ENCODE measurements around the gene ARSJ. TPM values are rescaled to one million over a fixed set of nuclear protein-coding genes. Genes with fewer than 3 reads are reported as not detected.

The ARSJ gene
- total and polyA plus RNA-seq, 2 of the 8 experiments (the other 6 are each of a cell fraction or from before 2014, with no cell fraction given), result 1.4 to 6.3 TPM

GRCh38 chr4:114005569-114006442 lies 26.4 kb upstream of the ARSJ start:
- FAIRE-seq, result no peak
- POLR2A ChIA-PET (ENCODE audit: partially characterized antibody), result interaction anchor here (0.6 to 1.2 kb wide), 2 partner anchors 9 to 36 kb away, joined by 3 read pairs; no protein-coding TSS in a partner anchor
- TF ChIP-seq CTCF (IDR thresholded peaks at IDR 0.05; ENCODE audit: control extremely low read depth in 1 of 3, insufficient read depth in 1 of 3, low read depth in 1 of 3, low read length in 3 of 3) (no peak), CHD1 (IDR thresholded peaks at IDR 0.05; ENCODE audit: low read depth, low read length) (no peak), TEAD4 (IDR thresholded peaks at IDR 0.05; ENCODE audit: low read depth, low read length) (no peak), EZH2 (IDR thresholded peaks at IDR 0.05; ENCODE audit: low read depth, low read length, severe bottlenecking) (no peak), RXRA (IDR thresholded peaks at IDR 0.05; ENCODE audit: insufficient read depth, low read depth, low read length) (no peak), RAD21 (IDR thresholded peaks at IDR 0.05 in 1 of 2, conservative IDR thresholded peaks at IDR 0.05 in 1 of 2; ENCODE audit: low read depth in 2 of 2, low read length in 2 of 2) (no peak), SP1 (IDR thresholded peaks at IDR 0.05; ENCODE audit: low read depth, low read length) (no peak)

More at GRCh38 chr4:114005569-114006442, 26.4 kb upstream of the ARSJ start:
- Histone ChIP-seq H4K20me1 (replicated peaks in 1 of 2; ENCODE audit: control insufficient read depth in 1 of 2, insufficient read depth in 2 of 2, low read length in 2 of 2) (no peaks in the 10 kb centered on the region), H3K4ac (replicated peaks; ENCODE audit: insufficient read length, low read depth, low read length) (no peak overlapping the region), H3K9me3 (ENCODE audit: insufficient read depth in 2 of 2, low read depth in 1 of 2, low read length in 1 of 2) (no peaks in the 10 kb centered on the region), H3K23ac (ENCODE audit: insufficient read length) (no peak overlapping the region), H2BK20ac (ENCODE audit: low read length) (no peak overlapping the region), H3K27me3 (replicated peaks in 1 of 4; ENCODE audit: control insufficient read depth in 3 of 4, extremely low read depth in 1 of 4, insufficient read depth in 3 of 4, low read length in 3 of 4) (no peaks in the 10 kb centered on the region), H3K4me2 (ENCODE audit: insufficient read depth in 1 of 2, low read depth in 2 of 2, low read length in 2 of 2) (no peak overlapping the region), H2AK5ac (ENCODE audit: low read depth, low read length) (no peak overlapping the region), H3K79me2 (ENCODE audit: control insufficient read depth in 1 of 2, insufficient read depth in 2 of 2, low read length in 2 of 2) (no peaks in the 10 kb centered on the region), H2BK15ac (ENCODE audit: low read length) (0 out of 2 replicates have a peak overlapping the region, but pooled peaks have one; percentile 88), H3K36me3 (ENCODE audit: control insufficient read depth in 2 of 4, insufficient read depth in 4 of 4, low read length in 3 of 4) (no peaks in the 10 kb centered on the region), H4K5ac (ENCODE audit: insufficient read length, low read depth, low read length) (no peak overlapping the region), H3K9ac (replicated peaks in 1 of 4; ENCODE audit: extremely low read depth in 1 of 4, low read depth in 3 of 4, low read length in 3 of 4) (no peak overlapping the region), H4K91ac (replicated peaks; ENCODE audit: insufficient read length, low read length) (no peak overlapping the region), H3K23me2 (ENCODE audit: low read depth, low read length) (no peaks in the 10 kb centered on the region), H2AFZ (ENCODE audit: low read length) (no peak overlapping the region), H3K14ac (ENCODE audit: insufficient read length) (no peak overlapping the region), H3K79me1 (ENCODE audit: low read depth, low read length) (no peaks in the 10 kb centered on the region), H2BK120ac (replicated peaks; ENCODE audit: low read depth, low read length) (no peak overlapping the region), H4K8ac (ENCODE audit: extremely low read depth, insufficient read depth, low read length) (no peak overlapping the region), H2BK12ac (ENCODE audit: low read depth, low read length) (no peak overlapping the region), H3K27ac (ENCODE audit: low read depth, low read length) (no peak overlapping the region), H3K4me1 (replicated peaks in 1 of 4; ENCODE audit: control insufficient read depth in 3 of 4, insufficient read depth in 4 of 4, low read length in 3 of 4) (peaks cover 0 to 3% (median 1%) of the 10 kb centered on the region in 4 experiments; a peak in 2 of 7 replicates), H3K18ac (ENCODE audit: extremely low read depth, low read length) (no peak overlapping the region), H3K4me3 (ENCODE audit: extremely low read depth in 1 of 4, insufficient read depth in 2 of 4, low read depth in 3 of 4, low read length in 4 of 4) (no peak overlapping the region), H3K56ac (replicated peaks; ENCODE audit: insufficient read length, low read depth, low read length) (no peak overlapping the region), H2BK5ac (ENCODE audit: low read depth, low read length) (no peak overlapping the region)
- DNase-seq (ENCODE audit: low read depth in 1 of 2, low spot score in 2 of 2), result no peak
- CTCF ChIA-PET (ENCODE audit: partially characterized antibody), result interaction anchor here (0.6 to 0.7 kb wide), 2 partner anchors 37 to 79 kb away, joined by 3 read pairs; no protein-coding TSS in a partner anchor
- 82% methylated on average over 4 of the region's 4 CpGs; no CpG with 5 or more reads in 1 of the 2 experiments for WGBS, 2 experiments (ENCODE audit: extremely low coverage in 1 of 2, insufficient coverage in 1 of 2, insufficient read length in 1 of 2, insufficient replicate concordance in 2 of 2, low coverage in 1 of 2, low lambda C conversion rate in 2 of 2, missing lambda C conversion rate in 1 of 2)

Measured in H1 (cell line).